ENCODE results near the gene DPH5. TPM values are rescaled to one million over a fixed set of nuclear protein-coding genes. Genes with fewer than 3 reads are reported as not detected.

The DPH5 gene
- total RNA-seq, 1 experiment from 2014 or later = 66.0 TPM

DNA sequence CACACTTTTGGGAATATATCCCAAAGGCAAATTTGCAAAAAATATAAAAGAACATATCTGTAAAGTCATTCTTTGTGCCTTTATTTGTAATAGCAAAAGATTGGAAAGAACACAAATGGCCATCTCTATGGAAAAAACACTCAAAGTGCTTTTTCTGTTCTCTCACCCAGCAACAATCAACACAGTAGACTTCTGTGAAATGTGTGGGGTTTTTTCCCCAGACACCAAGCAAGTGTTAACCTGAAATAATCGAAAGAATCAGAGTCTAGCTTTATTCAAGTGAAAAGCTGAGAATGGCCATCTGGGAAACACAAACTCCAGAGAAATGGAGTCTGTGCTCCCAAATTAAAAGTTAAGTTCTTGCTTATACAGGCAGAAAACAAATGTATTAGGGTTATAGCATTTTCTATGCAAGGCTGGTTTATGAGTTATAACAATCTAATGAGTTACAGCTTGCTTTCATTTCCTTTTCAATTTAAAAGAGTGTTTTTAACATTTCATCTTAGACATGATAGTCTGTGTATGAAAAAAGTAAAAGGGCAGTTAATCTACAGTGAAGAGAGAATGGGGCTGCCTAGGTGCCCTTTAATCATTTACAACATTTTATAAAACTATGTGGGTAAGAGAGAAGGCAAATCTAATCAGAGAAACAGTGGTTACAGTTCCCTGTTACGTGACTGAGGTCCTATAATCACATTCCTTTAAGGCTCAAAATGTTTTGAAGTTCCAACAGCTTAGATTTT is 83.1 kb downstream of the DPH5 start:
- no peak for DNase-seq (ENCODE audit: low read depth)

DNA sequence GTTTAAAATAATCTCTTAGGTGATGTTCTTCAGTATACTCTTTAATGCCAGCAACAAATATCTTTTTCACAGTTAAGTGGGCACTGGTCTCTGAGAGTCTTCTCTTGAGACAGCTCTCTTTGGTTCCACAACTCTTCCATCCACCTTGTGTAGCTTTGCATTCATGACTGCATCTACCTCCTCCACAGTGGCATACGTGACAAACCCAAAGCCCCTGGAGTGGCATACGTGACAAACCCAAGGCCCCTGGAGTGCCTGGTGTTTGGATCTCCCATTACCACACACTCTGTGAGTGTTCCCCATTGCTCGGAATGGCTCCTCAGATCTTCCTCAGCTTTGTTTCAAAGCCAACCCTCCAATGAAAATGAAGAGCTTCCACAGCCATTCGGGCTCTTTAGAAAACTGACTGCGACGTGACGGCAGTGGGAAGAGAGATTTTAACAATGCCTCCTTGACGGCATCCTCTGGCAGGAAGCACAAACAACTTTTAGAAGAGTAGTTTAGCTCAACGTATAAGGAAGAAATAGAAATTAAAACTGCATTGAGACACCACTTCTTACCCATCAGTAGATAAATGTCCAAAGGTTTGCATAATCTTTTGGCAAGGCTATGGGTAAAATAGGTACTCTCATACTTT is 83.9 kb downstream of the DPH5 start:
- no peak for DNase-seq (ENCODE audit: low read depth)

DNA sequence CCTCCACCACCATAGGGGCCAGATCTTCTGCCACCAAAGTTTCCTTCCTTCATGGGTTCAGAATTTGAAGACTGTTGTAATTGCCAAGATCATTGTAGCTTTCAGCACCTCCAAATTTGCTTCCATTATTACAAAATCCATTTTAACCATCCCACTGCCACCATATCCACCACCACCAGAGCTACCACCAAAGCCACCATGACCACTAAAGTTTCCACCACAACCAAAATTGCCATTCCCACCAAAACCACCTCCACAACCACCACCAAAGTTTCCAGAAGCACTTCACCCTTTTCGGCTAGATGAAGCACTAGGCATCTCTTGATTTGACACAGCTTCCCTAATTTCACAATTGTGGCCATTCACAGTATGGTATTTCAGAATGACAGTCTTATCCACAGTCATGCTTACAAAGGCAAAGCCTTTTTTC is 84.5 kb downstream of the DPH5 start:
- no peak for DNase-seq (ENCODE audit: low read depth)

Other genes starting within 250 kb of the DPH5 start
- gene EXTL2, start 130.9 kb downstream of the DPH5 start, total RNA-seq (2014; rRNA removed; shearing (Covaris generic)) = 26.3 and 29.3 TPM in 2 replicates
- gene SLC30A7, start 129.7 kb downstream of the DPH5 start, total RNA-seq (2014; rRNA removed; shearing (Covaris generic)) = 69.5 and 70.4 TPM in 2 replicates
- gene S1PR1, start 211.2 kb upstream of the DPH5 start, total RNA-seq (2014; rRNA removed; shearing (Covaris generic)) = 0.63 and 1.4 TPM in 2 replicates

All from Daoy (cell line).